GM18511 (cell line): ENCODE data around the gene WSCD1.

Experiments used
- ATAC-seq: cut with Tn5 transposase; IDR thresholded peaks from one replicate; pipeline ENCODE4 v1.9.1; 2021; ENCODE audit warnings: mild to moderate bottlenecking, moderate library complexity; ENCODE audit not compliant: unreplicated experiment

The WSCD1 gene

GRCh38 chr17:6147042-6147441 lies 76.9 kb downstream of the WSCD1 start:
- ATAC-seq: no peak

GRCh38 chr17:6153375-6153774 lies 83.2 kb downstream of the WSCD1 start:
- no peak for ATAC-seq

GRCh38 chr17:6157716-6158115 lies 87.5 kb downstream of the WSCD1 start:
- ATAC-seq: no peak

DNA sequence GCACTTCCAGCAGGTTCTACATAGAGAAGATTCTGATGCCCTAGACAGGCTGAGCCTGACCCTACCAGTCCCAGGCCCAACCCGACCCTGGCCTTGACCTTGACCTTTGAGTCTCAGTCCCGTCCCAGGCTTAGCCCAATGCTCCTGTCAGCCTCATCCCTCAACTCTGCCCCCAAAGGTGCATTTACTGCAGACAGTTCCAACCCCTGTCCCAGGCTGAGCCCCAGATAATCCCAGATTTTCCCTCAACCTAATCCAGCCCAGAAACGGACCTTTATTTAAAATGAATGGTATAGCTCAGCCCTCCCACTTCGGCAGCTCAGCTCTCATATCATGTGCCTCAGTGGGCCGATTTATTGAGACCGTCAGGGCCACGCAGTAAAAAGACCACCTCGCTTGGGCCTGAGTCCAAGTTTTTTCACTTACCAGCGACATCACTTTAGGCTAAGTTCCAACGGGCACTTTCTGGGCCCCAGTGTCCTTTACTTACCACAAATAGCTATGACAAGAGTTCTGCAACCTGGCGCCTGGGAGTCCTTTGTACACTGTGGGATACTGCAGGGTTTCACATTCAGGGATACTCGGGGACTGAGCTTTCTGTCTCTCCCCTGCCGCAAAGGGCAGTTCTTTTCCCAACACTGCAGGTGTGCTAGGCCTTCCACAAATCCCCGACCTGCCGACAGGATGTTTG lies 89.5 kb downstream of the WSCD1 start:
- ATAC-seq: no peak

DNA sequence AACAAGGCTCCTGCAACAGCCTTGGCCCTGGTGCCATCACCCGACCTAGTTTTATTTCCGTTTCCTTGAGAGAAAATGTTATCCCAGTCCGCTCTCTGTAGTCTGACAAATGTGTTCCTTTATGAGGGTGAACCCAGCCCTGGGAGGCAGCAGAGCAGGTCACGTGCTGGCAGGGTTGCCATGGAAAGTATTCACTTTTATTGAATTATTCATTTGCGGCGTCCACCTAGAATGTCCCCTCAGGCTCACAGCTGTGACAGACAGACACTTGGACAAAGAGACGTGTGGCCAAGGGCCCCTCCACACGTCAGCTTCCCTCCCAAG lies 90.0 kb downstream of the WSCD1 start:
- no peak for ATAC-seq

DNA sequence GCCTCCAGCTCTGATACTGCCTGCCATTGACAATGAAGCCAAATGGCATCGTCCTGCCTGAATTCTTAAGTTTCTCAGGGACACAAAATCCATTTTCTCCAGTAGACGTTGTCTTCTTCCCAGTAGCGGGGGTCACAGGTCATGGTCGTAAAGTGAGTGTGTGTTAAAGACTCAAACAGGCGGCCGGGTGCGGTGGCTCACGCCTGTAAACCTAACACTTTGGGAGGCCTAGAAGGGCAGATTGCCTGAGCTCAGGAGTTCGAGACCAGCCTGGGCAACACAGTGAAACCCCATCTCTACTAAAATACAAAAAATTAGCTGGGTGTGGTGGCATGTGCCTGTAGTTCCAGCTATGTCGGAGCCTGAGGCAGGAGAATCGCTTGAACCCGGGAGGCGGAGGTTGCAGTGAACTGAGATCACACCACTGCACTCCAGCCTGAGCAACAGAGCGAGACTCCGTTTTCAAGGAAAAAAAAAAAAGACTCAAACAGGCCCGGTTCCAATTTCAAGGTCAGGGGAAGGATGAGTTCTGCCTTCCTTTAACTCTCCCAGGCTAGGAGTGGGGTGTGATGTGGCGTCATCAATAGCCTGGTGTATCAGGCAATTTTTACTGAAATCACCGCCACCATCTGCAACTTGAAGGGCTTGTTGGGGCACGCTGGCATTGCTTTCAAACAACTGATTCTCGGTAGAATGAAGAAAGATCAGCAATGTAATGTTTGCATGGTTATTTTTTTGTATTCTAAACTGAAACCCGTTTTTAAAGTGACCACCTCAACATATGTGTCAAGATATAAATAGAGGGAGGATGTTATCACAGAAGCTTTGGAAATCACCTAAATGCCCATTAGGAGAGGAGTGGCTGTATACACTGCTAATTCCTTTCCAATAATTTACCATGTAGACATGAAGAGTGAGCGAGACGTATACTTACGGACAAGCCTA lies 91.0 kb downstream of the WSCD1 start:
- no peak for ATAC-seq

GRCh38 chr17:6162216-6162615 lies 92.0 kb downstream of the WSCD1 start:
- no peak for ATAC-seq

- no peak for ATAC-seq
Measured at GRCh38 chr17:6162892-6163291, 92.7 kb downstream of the WSCD1 start.

- ATAC-seq: no peak
Measured at GRCh38 chr17:6163612-6164333, 93.6 kb downstream of the WSCD1 start.

GRCh38 chr17:6164996-6165395 lies 94.8 kb downstream of the WSCD1 start:
- ATAC-seq: no peak

GRCh38 chr17:6165806-6166205 lies 95.6 kb downstream of the WSCD1 start:
- ATAC-seq: no peak

- no peak for ATAC-seq
Measured at GRCh38 chr17:6166492-6167179, 96.5 kb downstream of the WSCD1 start.

DNA sequence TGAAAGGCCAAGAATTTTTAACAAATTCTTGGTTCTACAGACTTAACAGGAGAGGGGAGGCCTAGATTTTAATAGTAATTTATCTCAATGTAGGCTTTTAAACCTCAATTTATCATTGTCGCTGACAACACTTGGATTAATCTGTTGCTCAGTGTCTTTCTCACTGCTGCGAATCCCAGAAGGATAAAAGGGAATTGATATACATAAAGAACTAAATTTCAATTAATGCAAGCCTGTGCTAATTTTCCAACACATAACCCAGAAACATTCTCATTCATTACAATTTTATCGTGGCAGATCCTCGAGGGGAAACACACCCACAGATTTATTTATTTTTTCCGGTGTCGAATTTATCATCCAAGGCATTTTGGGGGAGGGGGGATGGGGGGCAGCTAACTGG lies 98.1 kb downstream of the WSCD1 start:
- ATAC-seq: no peak

- no peak for ATAC-seq
Measured at GRCh38 chr17:6170349-6170748, 100.2 kb downstream of the WSCD1 start.

- ATAC-seq: no peak
Measured at GRCh38 chr17:6172642-6173330, 102.6 kb downstream of the WSCD1 start.

DNA sequence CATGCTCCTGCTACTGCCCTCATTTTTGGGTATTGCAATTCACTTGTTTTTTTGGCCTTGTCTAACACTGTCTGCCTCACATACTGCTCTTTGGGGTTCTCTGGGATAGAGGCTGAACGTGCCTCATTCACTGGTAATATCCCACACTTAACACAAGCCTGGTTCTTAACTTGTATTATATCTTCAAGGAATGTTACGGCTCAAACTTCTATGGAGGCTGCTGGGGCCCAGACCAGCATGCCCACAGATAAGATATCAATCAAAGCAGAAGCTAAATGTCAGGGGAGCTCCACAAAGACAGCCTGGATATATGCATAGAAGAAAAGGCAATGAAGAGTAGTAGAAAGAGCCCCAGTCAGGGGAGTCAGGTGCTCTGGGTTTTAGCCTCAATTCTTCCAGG lies 103.5 kb downstream of the WSCD1 start:
- ATAC-seq: no peak
